ENCODE results near the gene APPBP2.

DNA sequence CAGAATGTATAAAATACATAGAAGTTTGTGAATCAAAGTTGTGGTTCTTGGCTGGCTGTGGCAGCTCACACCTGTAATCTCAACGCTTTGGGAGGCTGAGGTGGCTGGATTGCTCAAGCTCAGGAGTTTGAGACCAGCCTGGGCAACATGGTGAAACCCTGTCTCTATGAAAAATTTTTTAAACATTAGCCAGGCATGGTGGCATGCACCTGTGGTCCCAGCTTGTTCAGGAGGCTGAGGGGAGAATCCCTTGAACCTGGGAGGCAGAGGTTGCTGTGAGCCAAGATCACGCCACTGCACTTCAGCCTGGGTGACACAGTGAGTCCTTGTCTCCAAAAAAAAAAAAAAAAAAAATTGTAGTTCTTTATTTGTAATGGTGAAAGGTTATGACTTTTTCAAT, 13.8 kb upstream of the APPBP2 start:
- TF ChIP-seq ZNF274 (IDR thresholded peaks at IDR 0.05; ENCODE audit: borderline replicate concordance, extremely low read depth, low read length) (no peak), POLR2A (IDR thresholded peaks at IDR 0.05; ENCODE audit: control extremely low read depth in 1 of 2, low read depth in 2 of 2, low read length in 2 of 2) (no peak), CTBP2 (IDR thresholded peaks at IDR 0.05; ENCODE audit: borderline replicate concordance, insufficient read depth, insufficient read length, low read length) (no peak), HDAC6 (IDR thresholded peaks at IDR 0.05; ENCODE audit: low read depth, low read length) (no peak), GABPA (IDR thresholded peaks at IDR 0.05; ENCODE audit: borderline replicate concordance, insufficient read depth, low read length) (no peak), BRCA1 (IDR thresholded peaks at IDR 0.05; ENCODE audit: low read depth, low read length) (no peak)
- TF ChIP-seq, protein P1, sequence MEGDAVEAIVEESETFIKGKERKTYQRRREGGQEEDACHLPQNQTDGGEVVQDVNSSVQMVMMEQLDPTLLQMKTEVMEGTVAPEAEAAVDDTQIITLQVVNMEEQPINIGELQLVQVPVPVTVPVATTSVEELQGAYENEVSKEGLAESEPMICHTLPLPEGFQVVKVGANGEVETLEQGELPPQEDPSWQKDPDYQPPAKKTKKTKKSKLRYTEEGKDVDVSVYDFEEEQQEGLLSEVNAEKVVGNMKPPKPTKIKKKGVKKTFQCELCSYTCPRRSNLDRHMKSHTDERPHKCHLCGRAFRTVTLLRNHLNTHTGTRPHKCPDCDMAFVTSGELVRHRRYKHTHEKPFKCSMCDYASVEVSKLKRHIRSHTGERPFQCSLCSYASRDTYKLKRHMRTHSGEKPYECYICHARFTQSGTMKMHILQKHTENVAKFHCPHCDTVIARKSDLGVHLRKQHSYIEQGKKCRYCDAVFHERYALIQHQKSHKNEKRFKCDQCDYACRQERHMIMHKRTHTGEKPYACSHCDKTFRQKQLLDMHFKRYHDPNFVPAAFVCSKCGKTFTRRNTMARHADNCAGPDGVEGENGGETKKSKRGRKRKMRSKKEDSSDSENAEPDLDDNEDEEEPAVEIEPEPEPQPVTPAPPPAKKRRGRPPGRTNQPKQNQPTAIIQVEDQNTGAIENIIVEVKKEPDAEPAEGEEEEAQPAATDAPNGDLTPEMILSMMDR (IDR thresholded peaks at IDR 0.05; ENCODE audit: control extremely low read depth in 1 of 3, insufficient read depth in 1 of 3, low read depth in 1 of 3, low read length in 3 of 3), result no peak

Data from H1 (cell line).